ENCODE results near the gene TTI1. TPM values are rescaled to one million over a fixed set of nuclear protein-coding genes. Genes with fewer than 3 reads are reported as not detected.

The TTI1 gene
- 10 to 100 TPM; 29.3 to 32.2 TPM for total RNA-seq

DNA sequence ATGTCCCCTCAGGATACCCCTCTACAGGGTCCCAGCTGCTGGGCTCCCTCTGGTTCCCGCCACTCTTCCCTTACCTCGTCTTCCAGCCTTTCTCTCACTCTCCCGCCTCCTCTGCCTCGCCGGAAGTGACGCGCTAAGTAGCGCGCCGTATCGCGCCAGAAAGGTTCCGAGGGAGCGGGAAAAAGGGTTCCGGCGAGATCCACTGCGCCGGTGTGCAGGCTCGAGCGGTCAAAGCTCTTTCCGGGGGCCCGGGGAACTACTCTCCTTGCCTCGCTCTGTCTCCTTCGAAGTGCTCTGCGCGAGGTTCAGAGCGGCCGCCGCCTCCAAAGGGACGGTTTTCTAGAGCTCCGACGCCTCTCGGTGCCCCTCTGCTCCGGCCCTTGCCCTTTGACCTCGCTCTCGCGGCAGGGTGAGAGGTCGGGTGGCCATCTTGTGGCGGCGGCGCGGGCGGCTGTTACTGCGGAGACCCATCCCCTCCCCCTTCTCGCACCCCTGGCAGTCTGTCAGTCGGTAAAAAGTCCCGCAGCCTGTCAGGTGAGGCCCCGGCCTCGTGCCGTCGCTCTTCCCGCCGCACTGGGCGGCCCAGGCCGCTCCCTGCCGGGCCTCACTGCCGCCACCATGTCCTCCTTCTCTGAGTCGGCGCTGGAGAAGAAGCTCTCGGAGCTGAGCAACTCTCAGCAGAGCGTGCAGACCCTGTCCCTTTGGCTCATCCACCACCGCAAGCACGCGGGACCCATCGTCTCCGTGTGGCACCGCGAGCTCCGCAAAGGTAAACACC, at the start of gene TTI1, which contains the start of gene RPRD1B:
TTI1 (minus strand) TSS at position 127 of the 778 bp plus-strand sequence. CDS start 19,640 bp downstream, outside the sequence.
RPRD1B (plus strand) TSS at position 417 of the 778 bp plus-strand sequence; CDS start at position 619, 202 bp downstream.
- no peaks in the 10 kb centered on the region for H3K9me3 Mint-ChIP-seq (ENCODE audit: insufficient read depth)
- H3K36me3 Mint-ChIP-seq (ENCODE audit: low read depth), result peaks cover 50% of the 10 kb centered on the region
- H3K27ac Mint-ChIP-seq, result peak within 1 kb of the TSS; percentile 99
- peak within 1 kb of the TSS; percentile 93 for H3K4me3 Mint-ChIP-seq
- DNase-seq, result peak; percentile 92
- CTCF ChIA-PET, result interaction anchor here (0.6 to 2.4 kb wide), 6 partner anchors 11 to 42 kb away, joined by 3 to 12 read pairs (median 6); no protein-coding TSS in a partner anchor
- peak; percentile 89 for ATAC-seq
- POLR2A ChIA-PET, result interaction anchor here (0.7 to 1.8 kb wide), 15 partner anchors 9 to 401 kb away, joined by 3 to 10 read pairs (median 4); partner anchors contain the start of gene SNHG17
- H3K4me1 Mint-ChIP-seq (ENCODE audit: low read depth), result peaks cover 64% of the 10 kb centered on the region
- no peaks in the 10 kb centered on the region for H3K27me3 Mint-ChIP-seq (ENCODE audit: low read depth)

DNA sequence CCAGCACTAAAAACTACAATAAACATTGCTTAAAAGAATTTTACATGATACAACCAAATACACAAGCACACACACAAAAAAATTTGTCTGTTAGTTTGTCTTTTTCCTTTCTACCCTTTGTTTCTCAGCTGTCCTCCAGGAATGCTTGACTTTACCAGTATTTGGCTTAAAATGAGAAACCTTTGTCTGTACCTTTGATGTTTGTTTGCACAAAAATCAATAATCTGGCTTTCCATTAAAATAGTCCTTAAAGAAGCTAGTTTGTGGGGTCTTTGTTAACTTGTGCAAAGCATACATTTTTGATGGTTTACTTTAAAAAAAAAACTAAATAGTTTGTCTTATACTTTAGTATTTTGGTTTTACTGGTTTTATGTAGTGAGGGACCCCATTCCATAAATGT, 49.6 kb upstream of the TTI1 start:
- Mint-ChIP-seq H3K27ac (no peak overlapping the region), H3K36me3 (ENCODE audit: low read depth) (peaks cover 56% of the 10 kb centered on the region), H3K4me3 (no peak overlapping the region), H3K4me1 (ENCODE audit: low read depth) (no peaks in the 10 kb centered on the region), H3K27me3 (ENCODE audit: low read depth) (no peaks in the 10 kb centered on the region), H3K9me3 (ENCODE audit: insufficient read depth) (no peaks in the 10 kb centered on the region)
- no peak for DNase-seq
- ChIA-PET POLR2A (no interaction called here), CTCF (interaction anchor here (0.9 to 4.0 kb wide), 4 partner anchors 10 to 139 kb away, joined by 3 to 19 read pairs (median 10); no protein-coding TSS in a partner anchor)
- no peak for ATAC-seq

DNA sequence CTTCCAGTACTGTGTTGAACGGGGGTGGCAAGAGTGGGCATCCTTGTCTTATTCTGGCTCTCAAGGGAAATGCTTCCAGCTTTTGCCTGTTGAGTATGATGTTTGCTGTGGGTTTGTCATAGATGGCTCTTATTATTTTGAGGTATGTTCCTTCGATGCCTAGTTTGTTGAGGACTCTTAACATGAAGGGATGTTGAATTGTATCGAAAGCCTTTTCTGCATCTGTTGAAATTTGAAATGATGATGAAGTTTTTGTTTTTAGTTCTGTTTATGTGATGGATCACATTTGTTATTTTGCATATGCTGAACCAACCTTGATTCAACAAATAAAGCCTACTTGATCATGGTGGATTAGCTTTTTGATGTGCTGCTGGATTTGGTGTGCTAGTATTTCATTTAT, 48.3 kb upstream of the TTI1 start:
- Mint-ChIP-seq H3K9me3 (ENCODE audit: insufficient read depth) (no peaks in the 10 kb centered on the region), H3K27me3 (ENCODE audit: low read depth) (no peaks in the 10 kb centered on the region), H3K36me3 (ENCODE audit: low read depth) (peaks cover 57% of the 10 kb centered on the region), H3K27ac (no peak overlapping the region), H3K4me1 (ENCODE audit: low read depth) (no peaks in the 10 kb centered on the region), H3K4me3 (no peak overlapping the region)
- ChIA-PET CTCF (interaction anchor here (1.4 to 4.0 kb wide), 2 partner anchors 8 to 140 kb away, joined by 7 to 12 read pairs; no protein-coding TSS in a partner anchor), POLR2A (no interaction called here)
- DNase-seq (no peak), ATAC-seq (no peak)

DNA sequence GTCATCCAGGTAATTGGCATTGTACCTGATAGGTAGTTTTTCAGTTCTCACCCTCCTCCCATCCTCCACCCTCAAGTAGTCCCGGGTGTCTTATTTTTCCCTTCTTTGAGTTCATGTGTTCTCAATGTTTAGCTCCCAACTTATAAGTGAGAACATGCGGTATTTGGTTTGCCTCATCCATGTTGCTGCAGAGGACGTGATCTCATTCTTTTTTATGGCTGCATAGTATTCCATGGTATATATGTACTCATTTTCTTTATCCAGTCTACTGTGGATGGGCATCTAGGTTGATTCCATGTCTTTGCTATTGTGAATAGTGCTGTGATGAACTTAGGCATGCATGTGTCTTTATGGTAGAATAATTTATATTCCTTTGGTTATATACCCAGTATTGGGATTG, 46.1 kb upstream of the TTI1 start:
- ChIA-PET CTCF (interaction anchor here (0.9 to 1.2 kb wide), 2 partner anchors 21 to 87 kb away, joined by 3 read pairs; no protein-coding TSS in a partner anchor), POLR2A (no interaction called here)
- Mint-ChIP-seq H3K4me3 (no peak overlapping the region), H3K4me1 (ENCODE audit: low read depth) (no peaks in the 10 kb centered on the region), H3K27ac (no peak overlapping the region), H3K27me3 (ENCODE audit: low read depth) (no peaks in the 10 kb centered on the region), H3K9me3 (ENCODE audit: insufficient read depth) (no peaks in the 10 kb centered on the region), H3K36me3 (ENCODE audit: low read depth) (peaks cover 59% of the 10 kb centered on the region)
- no peak for DNase-seq
- no peak for ATAC-seq

GRCh38 chr20:38078084-38078483, 44.8 kb upstream of the TTI1 start:
- DNase-seq, result no peak
- POLR2A ChIA-PET, result no interaction called here
- Mint-ChIP-seq H3K36me3 (ENCODE audit: low read depth) (peaks cover 68% of the 10 kb centered on the region), H3K27me3 (ENCODE audit: low read depth) (no peaks in the 10 kb centered on the region), H3K27ac (no peak overlapping the region), H3K4me1 (ENCODE audit: low read depth) (peaks cover 3% of the 10 kb centered on the region), H3K4me3 (no peak overlapping the region), H3K9me3 (ENCODE audit: insufficient read depth) (no peaks in the 10 kb centered on the region)
- no peak for ATAC-seq
- CTCF ChIA-PET, result interaction anchor here (1.3 kb wide), 1 partner anchor 12 kb away, joined by 3 read pairs; no protein-coding TSS in a partner anchor

DNA sequence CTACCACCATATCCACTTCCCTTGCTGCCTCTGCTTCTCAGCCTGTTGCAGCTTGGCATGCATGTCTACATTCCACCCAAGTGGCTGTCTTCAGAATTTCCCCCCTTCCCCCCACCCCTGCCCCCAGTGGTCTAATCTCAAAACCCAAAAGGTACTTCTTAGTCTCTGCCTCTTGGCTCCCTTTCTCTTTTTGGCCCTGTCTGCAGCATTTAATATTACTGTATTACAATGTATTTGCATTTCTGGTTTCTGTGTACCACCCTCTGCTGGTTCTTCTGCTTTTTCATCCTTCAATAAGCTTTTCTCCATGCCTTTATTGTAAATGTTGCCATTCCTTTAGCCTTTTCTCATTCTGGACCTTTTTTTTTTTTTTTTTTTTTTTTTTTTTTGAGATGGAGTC, 43.3 kb upstream of the TTI1 start:
- Mint-ChIP-seq H3K9me3 (ENCODE audit: insufficient read depth) (no peaks in the 10 kb centered on the region), H3K4me3 (no peak overlapping the region), H3K36me3 (ENCODE audit: low read depth) (peaks cover 72% of the 10 kb centered on the region), H3K27me3 (ENCODE audit: low read depth) (no peaks in the 10 kb centered on the region), H3K4me1 (ENCODE audit: low read depth) (peaks cover 3% of the 10 kb centered on the region), H3K27ac (no peak overlapping the region)
- CTCF ChIA-PET, result interaction anchor here (1.2 to 2.3 kb wide), 2 partner anchors 19 to 145 kb away, joined by 4 to 12 read pairs; no protein-coding TSS in a partner anchor
- DNase-seq (no peak), ATAC-seq (no peak)
- POLR2A ChIA-PET, result no interaction called here

DNA sequence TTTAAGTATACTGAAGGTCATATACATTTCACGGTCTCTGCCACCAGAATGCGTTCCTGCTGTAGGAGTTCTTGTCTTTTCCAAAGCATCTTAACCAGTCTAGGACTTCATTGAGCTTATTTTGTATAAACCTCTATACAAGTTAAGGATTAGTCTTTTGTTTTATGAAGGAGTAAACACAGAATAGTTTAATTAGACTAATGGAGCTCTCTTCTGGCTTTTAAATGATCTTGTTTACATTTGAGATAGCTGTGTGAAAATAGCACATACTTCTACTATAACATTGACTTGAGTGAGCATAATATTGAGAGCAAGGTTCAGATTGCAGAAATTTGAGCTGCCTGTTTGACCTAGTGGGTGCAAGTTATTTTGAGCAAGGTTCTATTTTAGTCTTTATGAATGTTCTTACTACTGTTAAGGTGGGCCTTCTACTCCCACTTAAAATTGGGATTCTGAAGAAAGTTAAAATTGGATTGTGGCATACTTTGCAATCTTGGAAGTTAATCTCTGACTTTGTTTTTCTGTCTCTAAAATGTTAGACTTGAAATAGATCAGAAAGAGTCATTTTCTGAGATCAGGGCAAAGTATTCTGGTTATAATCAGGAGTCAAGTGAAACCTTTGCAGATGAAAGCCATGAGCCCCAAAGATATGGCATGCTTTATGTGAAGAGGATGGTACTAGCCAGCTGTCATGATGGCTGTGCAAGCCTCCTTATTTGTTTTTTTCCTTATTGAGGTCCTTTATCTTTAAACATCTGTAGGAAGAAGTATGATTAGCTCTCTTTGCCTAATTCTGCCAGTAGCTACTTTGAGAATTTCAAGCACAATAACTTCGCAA, 42.1 kb upstream of the TTI1 start:
- H3K4me3 Mint-ChIP-seq, result no peak overlapping the region
- no peak overlapping the region for H3K27ac Mint-ChIP-seq
- POLR2A ChIA-PET, result no interaction called here
- H3K36me3 Mint-ChIP-seq (ENCODE audit: low read depth), result peaks cover 73% of the 10 kb centered on the region
- peaks cover 3% of the 10 kb centered on the region for H3K4me1 Mint-ChIP-seq (ENCODE audit: low read depth)
- CTCF ChIA-PET, result interaction anchor here (1.1 to 2.3 kb wide), 6 partner anchors 9 to 150 kb away, joined by 3 to 12 read pairs (median 4); partner anchors contain the start of genes RPRD1B and TTI1
- ATAC-seq (no peak), DNase-seq (no peak)
- no peaks in the 10 kb centered on the region for H3K27me3 Mint-ChIP-seq (ENCODE audit: low read depth)
- H3K9me3 Mint-ChIP-seq (ENCODE audit: insufficient read depth), result no peaks in the 10 kb centered on the region

DNA sequence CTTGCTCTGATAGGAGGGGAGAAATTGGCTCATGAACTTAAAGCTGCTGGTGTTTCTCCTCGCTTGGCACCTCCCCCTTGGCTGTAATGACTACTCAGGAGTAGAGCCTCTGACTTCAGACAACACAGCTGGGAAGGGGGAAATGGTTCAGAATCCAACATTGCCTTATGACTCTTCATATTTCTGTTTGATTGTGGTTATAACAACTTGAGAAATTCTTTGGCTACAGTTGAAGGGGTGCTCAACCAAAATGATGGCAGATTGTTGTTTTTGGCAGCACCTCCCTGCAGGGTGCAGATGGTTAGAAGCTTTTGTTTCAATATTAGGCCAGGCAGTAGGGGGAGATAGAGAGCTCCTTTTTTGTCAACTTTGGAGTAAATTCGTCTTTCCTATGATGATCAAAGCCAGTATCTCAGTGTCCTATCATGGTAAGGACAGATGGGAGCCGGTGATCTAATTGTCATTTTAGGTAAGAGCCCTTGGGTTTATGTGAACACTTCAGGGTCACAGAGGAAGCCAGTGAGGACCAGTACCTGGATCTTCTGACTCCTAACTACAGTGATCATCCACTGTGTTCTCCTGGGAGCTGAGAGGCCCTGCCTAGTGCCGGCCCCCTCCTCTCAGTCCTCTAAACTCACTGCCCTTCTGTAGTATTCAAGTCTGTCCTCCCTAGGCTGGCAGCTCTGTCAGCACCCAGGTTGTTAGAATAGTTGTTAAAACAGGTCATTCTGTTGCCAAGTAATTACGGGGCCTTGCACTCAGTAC, 40.2 kb upstream of the TTI1 start:
- peak; percentile 43 for DNase-seq
- peaks cover 68% of the 10 kb centered on the region for H3K36me3 Mint-ChIP-seq (ENCODE audit: low read depth)
- peaks cover 3% of the 10 kb centered on the region for H3K4me1 Mint-ChIP-seq (ENCODE audit: low read depth)
- ChIA-PET CTCF (interaction anchor here (0.6 to 2.5 kb wide), 36 partner anchors 8 to 339 kb away, joined by 3 to 69 read pairs (median 6); partner anchors contain the start of genes RPRD1B and TTI1), POLR2A (interaction anchor here (0.6 kb wide), 1 partner anchor 417 kb away, joined by 3 read pairs; no protein-coding TSS in a partner anchor)
- H3K27ac Mint-ChIP-seq, result no peak overlapping the region
- H3K4me3 Mint-ChIP-seq, result no peak overlapping the region
- no peaks in the 10 kb centered on the region for H3K9me3 Mint-ChIP-seq (ENCODE audit: insufficient read depth)
- H3K27me3 Mint-ChIP-seq (ENCODE audit: low read depth), result no peaks in the 10 kb centered on the region
- peak; percentile 70 for ATAC-seq

GRCh38 chr20:38072898-38073297, 39.6 kb upstream of the TTI1 start:
- ChIA-PET POLR2A (interaction anchor here (0.6 kb wide), 1 partner anchor 418 kb away, joined by 3 read pairs; no protein-coding TSS in a partner anchor), CTCF (interaction anchor here (0.8 to 2.5 kb wide), 35 partner anchors 9 to 340 kb away, joined by 3 to 69 read pairs (median 6); partner anchors contain the start of genes RPRD1B and TTI1)
- peaks cover 64% of the 10 kb centered on the region for H3K36me3 Mint-ChIP-seq (ENCODE audit: low read depth)
- no peaks in the 10 kb centered on the region for H3K9me3 Mint-ChIP-seq (ENCODE audit: insufficient read depth)
- H3K4me1 Mint-ChIP-seq (ENCODE audit: low read depth), result peaks cover 3% of the 10 kb centered on the region
- no peak overlapping the region for H3K4me3 Mint-ChIP-seq
- ATAC-seq, result no peak
- no peak overlapping the region for H3K27ac Mint-ChIP-seq
- DNase-seq, result no peak
- no peaks in the 10 kb centered on the region for H3K27me3 Mint-ChIP-seq (ENCODE audit: low read depth)

DNA sequence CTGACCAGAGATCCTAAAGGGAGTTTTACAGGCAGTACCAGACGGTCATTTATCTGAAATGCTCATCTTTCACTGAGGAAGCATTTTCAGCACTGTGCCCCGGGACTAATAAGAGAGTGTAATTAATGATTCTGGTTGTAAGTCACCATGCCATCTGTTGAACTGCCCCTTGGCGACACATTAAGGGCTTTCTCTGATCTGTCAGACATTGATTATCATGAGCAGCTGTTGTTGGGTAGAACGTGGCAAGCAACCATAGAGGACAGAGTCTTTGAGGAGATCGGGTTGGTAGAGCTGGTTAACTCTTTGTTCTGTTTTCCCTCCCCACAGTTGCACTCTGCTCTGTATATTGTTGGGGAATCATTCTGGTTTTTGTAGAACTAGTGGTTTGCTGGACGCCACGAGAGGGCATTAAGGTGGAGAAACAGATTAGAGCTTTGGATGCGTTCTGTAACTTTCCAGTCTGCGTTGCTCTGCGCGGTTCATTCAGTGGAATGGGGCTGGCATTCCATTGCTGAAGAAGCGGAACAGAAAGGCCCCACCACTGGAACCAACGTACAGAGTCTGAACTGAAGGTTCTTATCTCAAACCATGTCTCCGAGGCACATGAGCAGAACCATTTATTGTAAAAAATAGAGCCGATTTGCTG, 34.6 kb upstream of the TTI1 start:
- DNase-seq (no peak), ATAC-seq (no peak)
- H3K27me3 Mint-ChIP-seq (ENCODE audit: low read depth), result no peaks in the 10 kb centered on the region
- ChIA-PET CTCF (interaction anchor here (1.6 kb wide), 1 partner anchor 154 kb away, joined by 3 read pairs; no protein-coding TSS in a partner anchor), POLR2A (no interaction called here)
- no peaks in the 10 kb centered on the region for H3K4me1 Mint-ChIP-seq (ENCODE audit: low read depth)
- peaks cover 63% of the 10 kb centered on the region for H3K36me3 Mint-ChIP-seq (ENCODE audit: low read depth)
- no peak overlapping the region for H3K27ac Mint-ChIP-seq
- H3K4me3 Mint-ChIP-seq, result no peak overlapping the region
- H3K9me3 Mint-ChIP-seq (ENCODE audit: insufficient read depth), result no peaks in the 10 kb centered on the region

Measured in activated CD8-positive, alpha-beta T cell treated with anti-CD3 and anti-CD28 coated beads, Interleukin-2, amount 10 ng/mL, durations not matched to agents 7 days and 5 days (primary cell).